Stimulated activated memory B cell treated with anti-CD40 and anti-IgM and Interleukin-4, amounts not matched to agents 10 μg/mL and 1 μg/mL and 100 μg/mL, for 72 hours (primary cell): Measurements from ENCODE around the gene PMFBP1.
"Not testable (repeated sequence)": the region's sequence is repeated elsewhere in the genome, so short reads cannot be mapped to it uniquely, and the experiment has no call there.

Experiments
- ATAC-seq: fragments of 150-1000 bp; cut with Tn5 transposase; 2 replicates; pipeline ENCODE4 v1.10.0; 2021
- H3K27ac Mint-ChIP-seq: one replicate; pipeline ENCODE4 v1.8.0; 2022; ENCODE audit warnings: mild to moderate bottlenecking, mixed read lengths
- H3K27me3 Mint-ChIP-seq: one replicate; pipeline ENCODE4 v1.8.0; 2022; ENCODE audit warnings: mixed read lengths
- H3K36me3 Mint-ChIP-seq: one replicate; pipeline ENCODE4 v1.8.0; 2022; ENCODE audit warnings: mixed read lengths
- H3K4me1 Mint-ChIP-seq: one replicate; pipeline ENCODE4 v1.8.0; 2022; ENCODE audit warnings: mixed read lengths
- H3K4me3 Mint-ChIP-seq: one replicate; pipeline ENCODE4 v1.8.0; 2022; ENCODE audit warnings: mild to moderate bottlenecking, moderate library complexity, mixed read lengths
- H3K9me3 Mint-ChIP-seq: one replicate; pipeline ENCODE4 v1.8.0; 2022; ENCODE audit warnings: mixed read lengths

PMFBP1 gene

DNA sequence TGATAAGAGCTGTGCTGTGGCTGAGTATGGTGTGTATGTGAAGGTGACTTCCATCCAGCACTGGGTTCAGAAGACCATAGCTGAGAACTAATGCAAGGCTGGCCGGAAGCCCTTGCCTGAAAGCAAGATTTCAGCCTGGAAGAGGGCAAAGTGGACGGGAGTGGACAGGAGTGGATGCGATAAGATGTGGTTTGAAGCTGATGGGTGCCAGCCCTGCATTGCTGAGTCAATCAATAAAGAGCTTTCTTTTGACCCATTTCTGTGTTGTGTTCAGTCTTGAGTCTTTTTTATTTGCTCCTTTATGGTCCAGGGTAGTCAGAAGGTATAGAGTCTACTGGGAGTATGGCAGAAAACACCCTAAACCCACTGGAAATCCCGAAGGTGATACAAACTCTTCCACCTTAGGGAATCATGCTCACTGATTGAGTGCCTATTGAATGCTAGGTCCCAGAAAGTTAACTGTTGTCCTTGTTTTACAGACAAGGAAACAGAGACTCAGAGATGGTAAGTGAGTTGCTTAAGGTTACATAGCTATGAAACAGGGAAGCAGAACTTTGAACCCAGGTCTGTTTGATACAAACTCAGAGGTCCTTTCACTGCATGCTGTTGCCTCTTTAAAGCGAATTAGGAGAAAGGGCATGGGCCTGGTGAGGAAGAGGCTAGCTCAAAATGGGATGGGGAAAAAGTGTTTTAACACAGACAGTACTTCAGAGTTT, 94.8 kb downstream of the PMFBP1 start:
- H3K27ac Mint-ChIP-seq, H3K27me3 Mint-ChIP-seq, H3K4me1 Mint-ChIP-seq, ATAC-seq, H3K9me3 Mint-ChIP-seq, H3K4me3 Mint-ChIP-seq: not testable (repeated sequence)
- H3K36me3 Mint-ChIP-seq: peaks cover 14% of the 10 kb centered on the region

DNA sequence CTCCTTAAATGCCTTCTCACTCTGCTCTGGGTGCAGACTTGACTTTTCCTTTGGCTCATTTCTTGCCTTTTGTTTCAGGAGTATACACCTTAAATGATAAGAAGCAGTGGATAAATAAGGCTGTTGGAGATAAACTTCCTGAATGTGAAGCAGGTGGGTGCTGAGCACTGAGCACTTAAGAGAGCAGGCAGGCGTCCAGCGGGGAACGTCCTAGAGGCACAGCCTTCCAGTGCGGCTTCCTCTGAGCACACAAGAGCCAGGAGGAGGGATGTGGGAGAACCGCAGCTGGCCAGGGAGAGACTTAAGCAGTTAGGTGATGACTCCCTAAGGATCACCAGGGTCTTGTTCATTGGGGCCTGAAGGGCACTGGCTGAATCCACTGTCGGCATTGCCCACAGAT, 96.9 kb downstream of the PMFBP1 start:
- H3K27ac Mint-ChIP-seq, H3K27me3 Mint-ChIP-seq, ATAC-seq, H3K4me3 Mint-ChIP-seq, H3K36me3 Mint-ChIP-seq, H3K4me1 Mint-ChIP-seq, H3K9me3 Mint-ChIP-seq: not testable (repeated sequence)

DNA sequence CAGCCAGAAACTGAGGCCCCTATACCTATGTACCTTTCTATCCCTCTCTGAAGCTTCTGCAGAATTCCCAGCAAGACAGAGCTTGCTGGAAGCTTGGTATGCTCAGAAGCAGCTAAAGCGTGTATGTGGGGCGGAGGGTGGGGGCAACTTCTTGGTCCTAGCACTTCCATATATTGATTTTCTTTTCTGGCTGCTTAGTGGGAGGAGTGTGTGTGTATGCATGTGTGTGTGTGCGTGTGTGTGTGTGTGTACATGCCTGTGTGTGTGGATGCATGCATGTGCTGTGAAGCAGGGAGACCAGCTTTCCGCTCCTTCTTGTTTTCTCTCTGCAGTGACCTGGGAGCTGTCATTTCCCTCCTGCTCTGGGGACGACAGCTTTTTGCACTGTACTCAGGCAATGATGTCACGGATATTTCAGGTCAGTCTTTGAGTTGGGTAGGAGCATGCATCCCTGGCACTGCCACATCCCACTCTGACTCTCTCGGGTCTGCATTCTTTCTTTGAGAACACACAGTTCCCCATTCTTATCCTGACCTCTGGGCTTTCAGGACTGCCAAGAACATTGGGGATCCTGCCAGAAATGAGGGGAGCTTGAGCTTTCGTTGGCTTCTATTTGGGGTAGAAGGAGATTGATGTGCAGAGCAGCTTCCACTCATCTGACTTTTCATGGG, 98.3 kb downstream of the PMFBP1 start:
- no peaks in the 10 kb centered on the region for H3K9me3 Mint-ChIP-seq
- H3K4me3 Mint-ChIP-seq: no peak overlapping the region
- no peak for ATAC-seq
- peaks cover 9% of the 10 kb centered on the region for H3K36me3 Mint-ChIP-seq
- H3K27ac Mint-ChIP-seq: no peak overlapping the region
- no peaks in the 10 kb centered on the region for H3K4me1 Mint-ChIP-seq
- no peaks in the 10 kb centered on the region for H3K27me3 Mint-ChIP-seq

DNA sequence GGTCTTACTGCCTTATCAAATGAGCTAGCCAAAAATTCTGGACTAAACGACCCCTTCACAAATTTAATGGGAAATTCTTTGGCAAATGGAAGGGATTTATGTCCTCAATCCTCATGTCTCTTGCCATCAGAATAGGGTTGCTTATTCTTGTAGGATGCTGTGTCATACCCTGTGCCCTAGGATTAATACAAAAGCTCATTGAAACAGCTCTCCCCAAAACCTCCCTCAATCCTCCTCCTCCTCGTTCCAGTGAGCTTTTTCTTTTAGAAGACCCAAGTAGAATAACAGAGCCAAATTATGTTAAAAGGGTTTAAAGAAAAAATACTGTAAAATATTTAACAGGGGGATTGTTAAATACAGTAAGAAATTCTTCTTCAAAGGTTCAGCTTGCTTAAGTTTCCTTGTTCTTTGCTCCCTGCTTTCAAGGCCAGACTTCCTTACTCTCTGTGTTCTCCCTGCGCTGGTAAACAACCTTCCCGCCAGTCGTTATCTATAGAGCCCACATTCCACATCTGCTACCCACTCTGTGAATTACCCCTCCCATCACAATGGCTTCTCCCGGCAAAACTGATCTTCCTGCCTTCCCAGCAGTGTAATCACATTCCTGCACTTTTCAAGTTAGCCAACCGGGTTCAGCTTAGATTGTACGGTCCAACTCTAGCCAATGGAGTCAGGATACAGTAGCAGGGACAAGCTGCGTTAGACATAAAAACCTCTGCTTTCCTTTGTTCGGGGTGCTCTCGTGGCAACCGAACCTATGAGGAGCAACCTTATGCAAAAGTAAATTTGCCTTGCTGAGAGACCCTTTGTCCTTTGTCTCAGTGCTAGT, 99.2 kb downstream of the PMFBP1 start:
- no peak overlapping the region for H3K27ac Mint-ChIP-seq
- no peaks in the 10 kb centered on the region for H3K9me3 Mint-ChIP-seq
- H3K36me3 Mint-ChIP-seq: peaks cover under 1% of the 10 kb centered on the region
- no peak for ATAC-seq
- H3K4me1 Mint-ChIP-seq: no peaks in the 10 kb centered on the region
- no peak overlapping the region for H3K4me3 Mint-ChIP-seq
- H3K27me3 Mint-ChIP-seq: no peaks in the 10 kb centered on the region
